B cell (primary cell): ENCODE data around the gene TEX26.

Source experiments
- CTCF ChIP-seq: fragments of 200-600 bp; IDR thresholded peaks from one replicate; pipeline ENCODE4 v1.8.0; 2022; ENCODE audit warnings: antibody characterized with exemption, mild to moderate bottlenecking
- EZH2 ChIP-seq: IDR thresholded peaks from 2 replicates; pipeline ENCODE4 v1.6.1; 2012; ENCODE audit warnings: borderline replicate concordance, low read depth, mild to moderate bottlenecking, moderate library complexity, low read length; ENCODE audit not compliant: insufficient read depth, poor library complexity, severe bottlenecking

GRCh38 chr13:30991922-30992321 lies 59.5 kb downstream of the TEX26 start:
- TF ChIP-seq CTCF (no peak), EZH2 (no peak)
